Neural progenitor cell (in vitro differentiated cells): ENCODE results near the gene KDM6A. TPM values are rescaled to one million over a fixed set of nuclear protein-coding genes. Genes with fewer than 3 reads are reported as not detected.
"Not testable (repeated sequence)": the region's sequence is repeated elsewhere in the genome, so short reads cannot be mapped to it uniquely, and the experiment has no call there.

Experiments used
- DNase-seq: peaks from one replicate; pipeline ENCODE4 v3.0.0-alpha.2; 2016; ENCODE audit warnings: low spot score
- H2AFZ ChIP-seq: fragments of 200-600 bp; sonication (generic); replicated peaks from 2 replicates; pipeline ENCODE4 v1.6.1; 2016; ENCODE audit warnings: antibody characterized with exemption
- H3F3A ChIP-seq: fragments of 200-600 bp; sonication (generic); 2 replicates; pipeline ENCODE4 v1.6.1; 2016; ENCODE audit warnings: antibody characterized with exemption, low read depth
- H3K27ac ChIP-seq: fragments of 200-600 bp; sonication (generic); 2 replicates; pipeline ENCODE4 v1.5.1; 2016; ENCODE audit warnings: mild to moderate bottlenecking
- H3K27me3 ChIP-seq: fragments of 200-600 bp; sonication (generic); 2 replicates; pipeline ENCODE4 v1.6.1; 2016; ENCODE audit warnings: mild to moderate bottlenecking, moderate library complexity
- H3K36me3 ChIP-seq: fragments of 200-600 bp; sonication (generic); 2 replicates; pipeline ENCODE4 v1.5.1; 2016
- H3K4me1 ChIP-seq: fragments of 200-600 bp; sonication (generic); 2 replicates; pipeline ENCODE4 v1.6.1; 2016; ENCODE audit warnings: mixed run types
- H3K4me2 ChIP-seq: fragments of 200-600 bp; sonication (generic); 2 replicates; pipeline ENCODE4 v1.6.1; 2016
- H3K4me3 ChIP-seq: fragments of 200-600 bp; sonication (generic); 2 replicates; pipeline ENCODE4 v1.5.1; 2016
- H3K79me2 ChIP-seq: fragments of 200-600 bp; sonication (generic); 2 replicates; pipeline ENCODE4 v1.6.1; 2016; ENCODE audit warnings: low read depth
- H3K9ac ChIP-seq: fragments of 200-600 bp; sonication (generic); 2 replicates; pipeline ENCODE4 v1.6.1; 2016
- H3K9me3 ChIP-seq: fragments of 200-600 bp; sonication (generic); 2 replicates; pipeline ENCODE4 v1.5.1; 2016; ENCODE audit warnings: low read depth
- H4K20me1 ChIP-seq: fragments of 200-600 bp; sonication (generic); 2 replicates; pipeline ENCODE4 v1.6.1; 2016; ENCODE audit warnings: low read depth
- H3K27ac Mint-ChIP-seq: 3 replicates; pipeline ENCODE4 v1.8.0; 2021; ENCODE audit warnings: mixed read lengths
- H3K27me3 Mint-ChIP-seq: 2 replicates; pipeline ENCODE4 v1.8.0; 2022; ENCODE audit warnings: low read depth, mild to moderate bottlenecking, inconsistent platforms, moderate library complexity, mixed read lengths; ENCODE audit not compliant: insufficient read depth
- H3K36me3 Mint-ChIP-seq: 3 replicates; pipeline ENCODE4 v1.8.0; 2021; ENCODE audit warnings: mixed read lengths
- H3K4me1 Mint-ChIP-seq: 3 replicates; pipeline ENCODE4 v1.8.0; 2021; ENCODE audit warnings: mixed read lengths
- H3K4me3 Mint-ChIP-seq: 3 replicates; pipeline ENCODE4 v1.8.0; 2021; ENCODE audit warnings: mild to moderate bottlenecking, moderate library complexity, mixed read lengths
- H3K9me3 Mint-ChIP-seq: 3 replicates; pipeline ENCODE4 v1.8.0; 2020; ENCODE audit warnings: mixed read lengths
- CTCF ChIP-seq: fragments of 200-600 bp; sonication (generic); IDR thresholded peaks from 2 replicates; pipeline ENCODE4 v1.5.1; 2017; ENCODE audit warnings: antibody characterized with exemption, mild to moderate bottlenecking
- EZH2 ChIP-seq: fragments of 200-600 bp; sonication (generic); IDR thresholded peaks from 2 replicates; pipeline ENCODE4 v1.6.1; 2017; ENCODE audit warnings: antibody characterized with exemption, mild to moderate bottlenecking, moderate library complexity
- EZH2phosphoT487 ChIP-seq: fragments of 200-600 bp; sonication (generic); IDR thresholded peaks from 2 replicates; pipeline ENCODE4 v1.6.1; 2017; ENCODE audit warnings: antibody characterized with exemption
- total RNA-seq: library from RNA; depleted of rRNA; stranded (reverse); fragments of >200 nt; gene quantifications from 2 replicates; pipeline ENCODE4 v1.2.3, GENCODE V29; 2015; ENCODE audit warnings: low replicate concordance

Gene KDM6A
- total RNA-seq, 1 donor from 2014 or later: 56.2 TPM

- Histone ChIP-seq H3F3A (peaks cover 5% of the 10 kb centered on the region), H3K4me1 (peaks cover 15% of the 10 kb centered on the region), H3K79me2 (peaks cover 100% of the 10 kb centered on the region), H2AFZ (no peak overlapping the region), H3K36me3 (peaks cover 6% of the 10 kb centered on the region), H4K20me1 (peaks cover 20% of the 10 kb centered on the region), H3K27me3 (no peaks in the 10 kb centered on the region), H3K27ac (no peak overlapping the region), H3K9me3 (no peaks in the 10 kb centered on the region), H3K9ac (no peak overlapping the region), H3K4me3 (no peak overlapping the region), H3K4me2 (peak overlapping the region; percentile 7)
- peak; percentile 31 for DNase-seq
- Mint-ChIP-seq H3K9me3 (peaks cover 47% of the 10 kb centered on the region), H3K27me3 (peaks cover 3% of the 10 kb centered on the region), H3K4me3 (no peak overlapping the region), H3K36me3 (peaks cover 11% of the 10 kb centered on the region), H3K4me1 (peaks cover 7% of the 10 kb centered on the region), H3K27ac (no peak overlapping the region)
- TF ChIP-seq EZH2phosphoT487 (no peak), EZH2 (no peak), CTCF (no peak)
Observed at GRCh38 chrX:44947995-44948394, 75.0 kb downstream of the KDM6A start.

- Histone ChIP-seq H3K9me3 (no peaks in the 10 kb centered on the region), H3K27me3 (no peaks in the 10 kb centered on the region), H3K27ac (no peak overlapping the region), H3K4me1 (peaks cover 19% of the 10 kb centered on the region), H3K9ac (no peak overlapping the region), H3K4me2 (peak overlapping the region; percentile 7), H3K79me2 (peaks cover 100% of the 10 kb centered on the region), H2AFZ (no peak overlapping the region), H4K20me1 (peaks cover 24% of the 10 kb centered on the region), H3F3A (peaks cover 5% of the 10 kb centered on the region), H3K4me3 (no peak overlapping the region), H3K36me3 (peaks cover 6% of the 10 kb centered on the region)
- no peak for DNase-seq
- Mint-ChIP-seq H3K4me3 (no peak overlapping the region), H3K27ac (no peak overlapping the region), H3K27me3 (peaks cover 3% of the 10 kb centered on the region), H3K36me3 (peaks cover 11% of the 10 kb centered on the region), H3K9me3 (peaks cover 50% of the 10 kb centered on the region), H3K4me1 (peaks cover 7% of the 10 kb centered on the region)
- no peak for TF ChIP-seq EZH2
- no peak for TF ChIP-seq EZH2phosphoT487
- TF ChIP-seq CTCF: no peak
Observed at GRCh38 chrX:44948406-44948805, 75.4 kb downstream of the KDM6A start.

- Histone ChIP-seq H3K27ac (no peak overlapping the region), H3F3A (peaks cover 5% of the 10 kb centered on the region), H3K27me3 (no peaks in the 10 kb centered on the region), H3K9me3 (no peaks in the 10 kb centered on the region), H3K79me2 (peaks cover 100% of the 10 kb centered on the region), H3K4me2 (no peak overlapping the region), H3K4me1 (peaks cover 20% of the 10 kb centered on the region), H3K4me3 (no peak overlapping the region), H3K36me3 (peaks cover 6% of the 10 kb centered on the region), H4K20me1 (peaks cover 31% of the 10 kb centered on the region), H2AFZ (no peak overlapping the region), H3K9ac (no peak overlapping the region)
- H3K4me3 Mint-ChIP-seq: no peak overlapping the region
- H3K27ac Mint-ChIP-seq: no peak overlapping the region
- peaks cover 11% of the 10 kb centered on the region for H3K36me3 Mint-ChIP-seq
- H3K4me1 Mint-ChIP-seq: peaks cover 7% of the 10 kb centered on the region
- no peak for DNase-seq
- TF ChIP-seq EZH2phosphoT487 (no peak), CTCF (no peak), EZH2 (no peak)
- H3K9me3 Mint-ChIP-seq: peaks cover 49% of the 10 kb centered on the region
- H3K27me3 Mint-ChIP-seq: peaks cover 3% of the 10 kb centered on the region
Observed at GRCh38 chrX:44949125-44949524, 76.1 kb downstream of the KDM6A start.

- peak overlapping the region; percentile 77 for H3K27ac ChIP-seq
- H3K4me3 ChIP-seq: peak overlapping the region; percentile 26
- not testable (repeated sequence) for H3K9me3 ChIP-seq, H3K27me3 ChIP-seq, H3K4me3 Mint-ChIP-seq, H3K9ac ChIP-seq, H3K27me3 Mint-ChIP-seq, H3F3A ChIP-seq, H3K4me1 Mint-ChIP-seq, H2AFZ ChIP-seq, H3K36me3 ChIP-seq
- Mint-ChIP-seq H3K9me3 (peaks cover 41% of the 10 kb centered on the region), H3K36me3 (peaks cover 11% of the 10 kb centered on the region), H3K27ac (peak overlapping the region; percentile 7)
- peaks cover 27% of the 10 kb centered on the region for H3K4me1 ChIP-seq
- peaks cover 100% of the 10 kb centered on the region for H3K79me2 ChIP-seq
- DNase-seq: peak; percentile 8
- peaks cover 38% of the 10 kb centered on the region for H4K20me1 ChIP-seq
- peak overlapping the region; percentile 67 for H3K4me2 ChIP-seq
Observed at GRCh38 chrX:44950471-44951366, 77.7 kb downstream of the KDM6A start.
